MCF 10A (cell line): ENCODE results near the gene TMEM254. TPM values are rescaled to one million over a fixed set of nuclear protein-coding genes. Genes with fewer than 3 reads are reported as not detected.
"Not testable (repeated sequence)": the region's sequence is repeated elsewhere in the genome, so short reads cannot be mapped to it uniquely, and the experiment has no call there.

ENCODE experiments used
- BruUV-seq: library from RNA; stranded (reverse); fragments of 400-500 nt; replicated peaks from 2 replicates; lab custom pipeline; 2021; lab: Mats Ljungman, UMichigan
- CTCF ChIA-PET: fragments of 300-600 bp; sonication (Branson Sonifier 250); formaldehyde crosslinking; extraction: SDS; loops from one replicate; lab custom pipeline; 2021; ENCODE audit warnings: antibody characterized with exemption, inconsistent platforms; lab: Yijun Ruan, JAX
- POLR2A ChIA-PET: fragments of 300-600, 350-650 bp; sonication (Branson Sonifier 250); formaldehyde crosslinking; extraction: SDS; loops from one replicate; lab custom pipeline; 2020; ENCODE audit warnings: antibody characterized with exemption, inconsistent platforms; lab: Yijun Ruan, JAX
- DNase-seq: peaks from one replicate; pipeline ENCODE4 v3.0.0-alpha.2; 2018; ENCODE audit not compliant: unreplicated experiment
- H3K27ac Mint-ChIP-seq: one replicate; pipeline ENCODE4 v1.8.0; 2022; ENCODE audit warnings: mild to moderate bottlenecking, low read depth, mixed read lengths; ENCODE audit not compliant: unreplicated experiment
- H3K27me3 Mint-ChIP-seq: one replicate; pipeline ENCODE4 v1.8.0; 2022; ENCODE audit warnings: mixed read lengths; ENCODE audit not compliant: insufficient read depth, unreplicated experiment
- H3K36me3 Mint-ChIP-seq: one replicate; pipeline ENCODE4 v1.8.0; 2022; ENCODE audit warnings: mild to moderate bottlenecking, moderate library complexity, mixed read lengths; ENCODE audit not compliant: insufficient read depth, unreplicated experiment
- H3K4me1 Mint-ChIP-seq: one replicate; pipeline ENCODE4 v1.8.0; 2022; ENCODE audit warnings: mixed read lengths; ENCODE audit not compliant: insufficient read depth, unreplicated experiment
- H3K4me3 Mint-ChIP-seq: one replicate; pipeline ENCODE4 v1.8.0; 2022; ENCODE audit warnings: mild to moderate bottlenecking, moderate library complexity, mixed read lengths; ENCODE audit not compliant: unreplicated experiment
- H3K9me3 Mint-ChIP-seq: one replicate; pipeline ENCODE4 v1.8.0; 2022; ENCODE audit warnings: mixed read lengths; ENCODE audit not compliant: unreplicated experiment
- CTCF ChIP-seq: fragments of 200-600 bp; IDR thresholded peaks from one replicate; pipeline ENCODE4 v1.8.0; 2022; ENCODE audit warnings: antibody characterized with exemption, mild to moderate bottlenecking; ENCODE audit not compliant: unreplicated experiment
- intact Hi-C: fragments of 100-400 bp; cut with micrococcal nuclease; formaldehyde crosslinking; loops from 2 replicates; pipeline ENCODE4 v1.14.1; 2022
- total RNA-seq: library from RNA; stranded (reverse); gene quantifications from 2 replicates; pipeline ENCODE4 v1.2.3, GENCODE V29; 2022

TMEM254 gene
- total RNA-seq, 1 experiment from 2014 or later = 24.7 TPM

- no peak for DNase-seq
- Mint-ChIP-seq H3K27ac (no peak overlapping the region), H3K27me3 (peaks cover 14% of the 10 kb centered on the region), H3K4me3 (no peak overlapping the region), H3K4me1 (peaks cover 15% of the 10 kb centered on the region), H3K36me3 (no peaks in the 10 kb centered on the region), H3K9me3 (no peaks in the 10 kb centered on the region)
- TF ChIP-seq CTCF = no peak
- ChIA-PET CTCF (interaction anchor here (0.6 to 2.8 kb wide), 5 partner anchors 12 to 758 kb away, joined by 3 to 12 read pairs (median 4); no protein-coding TSS in a partner anchor), POLR2A (interaction anchor here (1.0 kb wide), 1 partner anchor 72 kb away, joined by 3 read pairs; no protein-coding TSS in a partner anchor)
- intact Hi-C loops = no loop called here
- no TSS peak for BruUV-seq
Observed at GRCh38 chr10:80131499-80131901, 53.0 kb downstream of the TMEM254 start.

- TF ChIP-seq CTCF = no peak
Observed at GRCh38 chr10:80132299-80133139, 54.1 kb downstream of the TMEM254 start, which contains the start of gene PLAC9. Gene PLAC9, plus strand, starts transcription at chr10:80132730. Its CDS starts 33 bp downstream, at chr10:80132763.

GRCh38 chr10:80133206-80133605 is 54.7 kb downstream of the TMEM254 start:
- Mint-ChIP-seq H3K9me3 (no peaks in the 10 kb centered on the region), H3K4me3 (peak overlapping the region; percentile 17), H3K36me3 (no peaks in the 10 kb centered on the region), H3K27ac (no peak overlapping the region), H3K4me1 (peaks cover 11% of the 10 kb centered on the region), H3K27me3 (peaks cover 14% of the 10 kb centered on the region)
- no peak for TF ChIP-seq CTCF
- intact Hi-C loops = loop anchor here (1.0 kb wide), 1 partner anchor 71 kb away; no protein-coding TSS in a partner anchor
- POLR2A ChIA-PET = interaction anchor here (0.9 kb wide), 1 partner anchor 10 kb away, joined by 3 read pairs; no protein-coding TSS in a partner anchor
- no TSS peak for BruUV-seq
- CTCF ChIA-PET = interaction anchor here (0.6 to 1.3 kb wide), 4 partner anchors 10 to 128 kb away, joined by 3 to 5 read pairs (median 4); no protein-coding TSS in a partner anchor
- no peak for DNase-seq

More at GRCh38 chr10:80132299-80133139, 54.1 kb downstream of the TMEM254 start, which contains the start of gene PLAC9:
- no TSS peak for BruUV-seq
- intact Hi-C loops = loop anchor here (1.0 kb wide), 1 partner anchor 70 kb away; no protein-coding TSS in a partner anchor
- Mint-ChIP-seq H3K27ac (no peak within 1 kb of the TSS), H3K9me3 (no peaks in the 10 kb centered on the region), H3K4me1 (peaks cover 11% of the 10 kb centered on the region), H3K36me3 (no peaks in the 10 kb centered on the region), H3K27me3 (peaks cover 14% of the 10 kb centered on the region), H3K4me3 (peak within 1 kb of the TSS; percentile 17)
- CTCF ChIA-PET = interaction anchor here (0.9 to 2.8 kb wide), 3 partner anchors 9 to 11 kb away, joined by 3 to 12 read pairs (median 5); no protein-coding TSS in a partner anchor
- POLR2A ChIA-PET = interaction anchor here (1.0 kb wide), 1 partner anchor 73 kb away, joined by 3 read pairs; no protein-coding TSS in a partner anchor
- no peak for DNase-seq

- H3K27ac Mint-ChIP-seq, DNase-seq, H3K36me3 Mint-ChIP-seq, H3K9me3 Mint-ChIP-seq, H3K4me3 Mint-ChIP-seq, BruUV-seq: not testable (repeated sequence)
- intact Hi-C loops = loop anchor here (1.0 kb wide), 1 partner anchor 71 kb away; no protein-coding TSS in a partner anchor
- POLR2A ChIA-PET = interaction anchor here (0.9 kb wide), 1 partner anchor 10 kb away, joined by 3 read pairs; no protein-coding TSS in a partner anchor
- Mint-ChIP-seq H3K4me1 (peaks cover 11% of the 10 kb centered on the region), H3K27me3 (peaks cover 14% of the 10 kb centered on the region)
- CTCF ChIA-PET = interaction anchor here (0.6 to 1.3 kb wide), 4 partner anchors 10 to 127 kb away, joined by 3 to 5 read pairs (median 4); no protein-coding TSS in a partner anchor
Observed at GRCh38 chr10:80133687-80134086, 55.2 kb downstream of the TMEM254 start.
